Brain microvascular endothelial cell (primary cell): ENCODE data around the gene PAMR1.

Source experiments
- DNase-seq: peaks from one replicate; pipeline ENCODE4 v3.0.0-alpha.2; 2020
- H3K27ac ChIP-seq: fragments of 250-450 bp; sonication (Bioruptor Pico); 2 replicates; pipeline ENCODE4 v1.5.1; 2020; ENCODE audit warnings: mild to moderate bottlenecking, moderate library complexity
- H3K27me3 ChIP-seq: fragments of 250-450 bp; sonication (Bioruptor Pico); replicated peaks from 2 replicates; pipeline ENCODE4 v1.5.1; 2020; ENCODE audit warnings: mild to moderate bottlenecking
- H3K36me3 ChIP-seq: fragments of 250-450 bp; sonication (Bioruptor Pico); replicated peaks from 2 replicates; pipeline ENCODE4 v1.5.1; 2020; ENCODE audit warnings: mild to moderate bottlenecking
- H3K4me3 ChIP-seq: 2 replicates; pipeline ENCODE4 v1.5.1; 2011; ENCODE audit warnings: low read depth, mild to moderate bottlenecking, control low read depth, low read length, moderate library complexity
- in situ Hi-C: cut with HindIII; loops from 2 replicates; pipeline ENCODE4 v1.10.0; 2017; ENCODE audit warnings: low sequenced_read_pairs, low pct_ligation_motif_present
- TF ChIP-seq, protein P1 (sequence below): IDR thresholded peaks from 2 replicates; pipeline ENCODE4 v1.5.1; 2011; ENCODE audit warnings: low read depth, mild to moderate bottlenecking, moderate library complexity, low read length, control low read depth, inconsistent platforms; ENCODE audit errors: missing control alignments

The PAMR1 gene

DNA sequence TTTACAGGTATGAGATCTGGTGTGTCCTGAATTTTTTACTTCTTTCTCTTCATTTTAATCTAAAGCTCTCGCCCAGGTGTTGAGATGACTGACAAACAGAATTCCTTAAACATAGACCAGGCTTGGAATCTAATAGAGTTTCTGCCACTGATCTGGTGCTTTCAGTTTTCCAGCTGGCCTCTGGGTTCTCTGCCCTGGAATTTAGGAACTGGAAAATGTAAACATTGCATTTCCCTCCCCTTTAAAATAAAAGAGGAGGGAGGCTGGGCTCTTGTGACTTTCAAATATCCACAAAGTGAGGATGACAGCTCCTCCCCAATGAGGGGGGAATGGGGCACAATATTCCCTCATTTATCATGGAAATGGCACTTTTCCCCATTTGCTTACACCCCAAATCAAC is 5.0 kb downstream of the PAMR1 start:
- DNase-seq, result no peak
- no peaks in the 10 kb centered on the region for H3K27me3 ChIP-seq
- no peaks in the 10 kb centered on the region for H3K36me3 ChIP-seq
- H3K4me3 ChIP-seq, result no peak overlapping the region
- H3K27ac ChIP-seq, result no peak overlapping the region
- TF ChIP-seq, protein P1, sequence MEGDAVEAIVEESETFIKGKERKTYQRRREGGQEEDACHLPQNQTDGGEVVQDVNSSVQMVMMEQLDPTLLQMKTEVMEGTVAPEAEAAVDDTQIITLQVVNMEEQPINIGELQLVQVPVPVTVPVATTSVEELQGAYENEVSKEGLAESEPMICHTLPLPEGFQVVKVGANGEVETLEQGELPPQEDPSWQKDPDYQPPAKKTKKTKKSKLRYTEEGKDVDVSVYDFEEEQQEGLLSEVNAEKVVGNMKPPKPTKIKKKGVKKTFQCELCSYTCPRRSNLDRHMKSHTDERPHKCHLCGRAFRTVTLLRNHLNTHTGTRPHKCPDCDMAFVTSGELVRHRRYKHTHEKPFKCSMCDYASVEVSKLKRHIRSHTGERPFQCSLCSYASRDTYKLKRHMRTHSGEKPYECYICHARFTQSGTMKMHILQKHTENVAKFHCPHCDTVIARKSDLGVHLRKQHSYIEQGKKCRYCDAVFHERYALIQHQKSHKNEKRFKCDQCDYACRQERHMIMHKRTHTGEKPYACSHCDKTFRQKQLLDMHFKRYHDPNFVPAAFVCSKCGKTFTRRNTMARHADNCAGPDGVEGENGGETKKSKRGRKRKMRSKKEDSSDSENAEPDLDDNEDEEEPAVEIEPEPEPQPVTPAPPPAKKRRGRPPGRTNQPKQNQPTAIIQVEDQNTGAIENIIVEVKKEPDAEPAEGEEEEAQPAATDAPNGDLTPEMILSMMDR, result no peak
- in situ Hi-C loops, result no loop called here

DNA sequence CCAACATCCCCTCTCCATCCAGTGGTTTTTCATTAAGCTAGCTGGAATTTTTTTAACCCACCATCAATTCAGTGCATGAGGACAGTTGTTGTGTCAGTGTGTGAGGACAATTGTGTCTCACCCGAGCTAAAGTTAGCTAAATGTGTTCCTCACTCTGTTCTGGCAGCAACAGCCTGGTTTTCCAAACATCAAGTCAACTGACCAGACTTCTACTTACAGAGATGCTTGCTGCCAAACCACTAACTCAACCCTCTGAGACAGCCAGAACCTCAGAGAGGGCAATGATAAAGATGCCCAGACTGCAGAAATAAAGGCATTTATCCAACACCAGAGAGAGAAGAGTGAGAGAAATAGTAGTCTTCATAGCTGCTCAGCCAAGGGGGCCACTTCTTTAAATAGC is 6.7 kb downstream of the PAMR1 start:
- Histone ChIP-seq H3K36me3 (no peaks in the 10 kb centered on the region), H3K4me3 (no peak overlapping the region), H3K27ac (no peak overlapping the region), H3K27me3 (no peaks in the 10 kb centered on the region)
- DNase-seq, result no peak
- in situ Hi-C loops, result no loop called here
- TF ChIP-seq, protein P1, result no peak

- no peak for DNase-seq
- Histone ChIP-seq H3K27ac (no peak overlapping the region), H3K4me3 (no peak overlapping the region), H3K27me3 (no peaks in the 10 kb centered on the region), H3K36me3 (no peaks in the 10 kb centered on the region)
- TF ChIP-seq, protein P1, result no peak
- in situ Hi-C loops, result no loop called here
These were observed 7.9 kb downstream of the PAMR1 start for GRCh38 chr11:35517481-35517880.

DNA sequence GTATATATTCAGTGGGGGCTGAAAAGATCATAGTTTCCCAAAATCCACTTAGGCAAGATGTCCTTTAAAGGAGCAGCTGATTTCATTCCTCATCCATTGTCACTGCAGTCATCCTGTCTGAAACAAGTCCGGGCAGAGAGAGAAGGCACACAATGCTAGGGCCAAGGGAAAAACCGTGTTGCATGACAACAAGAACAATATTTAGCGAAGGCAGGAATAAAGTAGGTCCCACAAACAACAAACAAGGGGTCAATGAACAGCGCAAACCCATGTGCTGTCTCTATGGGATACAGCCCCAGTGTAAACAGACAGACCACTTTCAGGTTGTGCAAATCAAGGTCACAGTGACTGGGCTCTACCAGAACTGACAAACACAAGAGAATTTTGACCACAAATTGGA is 9.0 kb downstream of the PAMR1 start:
- DNase-seq, result no peak
- Histone ChIP-seq H3K27me3 (no peaks in the 10 kb centered on the region), H3K4me3 (no peak overlapping the region), H3K36me3 (no peaks in the 10 kb centered on the region), H3K27ac (no peak overlapping the region)
- in situ Hi-C loops, result no loop called here
- TF ChIP-seq, protein P1, result no peak

GRCh38 chr11:35515224-35515623 is 10.2 kb downstream of the PAMR1 start:
- H3K36me3 ChIP-seq, result peaks cover 2% of the 10 kb centered on the region
- peak; percentile 83 for DNase-seq
- H3K27me3 ChIP-seq, result no peaks in the 10 kb centered on the region
- H3K4me3 ChIP-seq, result no peak overlapping the region
- H3K27ac ChIP-seq, result no peak overlapping the region
- in situ Hi-C loops, result no loop called here
- TF ChIP-seq, protein P1, result no peak

GRCh38 chr11:35514481-35514880 is 10.9 kb downstream of the PAMR1 start:
- in situ Hi-C loops, result no loop called here
- Histone ChIP-seq H3K27ac (no peak overlapping the region), H3K27me3 (no peaks in the 10 kb centered on the region), H3K36me3 (peaks cover 2% of the 10 kb centered on the region), H3K4me3 (no peak overlapping the region)
- no peak for DNase-seq
- TF ChIP-seq, protein P1, result no peak
